Measurements from ENCODE around the gene C9orf50.
A peak's percentile ranks its signal among the peaks of the same experiment; 100 is the strongest.
"Not testable (repeated sequence)": the region's sequence is repeated elsewhere in the genome, so short reads cannot be mapped to it uniquely, and the experiment has no call there.

C9orf50 gene

GRCh38 chr9:129648092-129648763 is 27.3 kb upstream of the C9orf50 start:
- DNase-seq (ENCODE audit: low read depth), result no peak

- no peak for DNase-seq (ENCODE audit: low read depth)
Observed at GRCh38 chr9:129647635-129648034, 26.7 kb upstream of the C9orf50 start.

GRCh38 chr9:129646654-129647053 is 25.8 kb upstream of the C9orf50 start:
- DNase-seq (ENCODE audit: low read depth), result no peak

GRCh38 chr9:129646252-129646651 is 25.4 kb upstream of the C9orf50 start:
- DNase-seq (ENCODE audit: low read depth), result no peak

- DNase-seq (ENCODE audit: low read depth), result no peak
Observed at GRCh38 chr9:129644902-129645301, 24.0 kb upstream of the C9orf50 start.

GRCh38 chr9:129644365-129644764 is 23.5 kb upstream of the C9orf50 start:
- no peak for DNase-seq (ENCODE audit: low read depth)

GRCh38 chr9:129643706-129644105 is 22.8 kb upstream of the C9orf50 start:
- no peak for DNase-seq (ENCODE audit: low read depth)

- peak; percentile 95 for DNase-seq (ENCODE audit: low read depth)
Observed at GRCh38 chr9:129641750-129642585, 21.1 kb upstream of the C9orf50 start, which contains the start of gene ASB6. TSS of gene ASB6 (minus strand) at chr9:129642151. CDS start at chr9:129641999, 152 bp downstream.

GRCh38 chr9:129640871-129641749 is 20.2 kb upstream of the C9orf50 start:
- DNase-seq (ENCODE audit: low read depth), result no peak

- DNase-seq (ENCODE audit: low read depth), result no peak
Observed at GRCh38 chr9:129640086-129640870, 19.4 kb upstream of the C9orf50 start.

GRCh38 chr9:129639756-129640085 is 18.8 kb upstream of the C9orf50 start:
- no peak for DNase-seq (ENCODE audit: low read depth)

GRCh38 chr9:129639034-129639630 is 18.2 kb upstream of the C9orf50 start:
- no peak for DNase-seq (ENCODE audit: low read depth)

GRCh38 chr9:129637673-129638439 is 17.0 kb upstream of the C9orf50 start:
- no peak for DNase-seq (ENCODE audit: low read depth)

- DNase-seq (ENCODE audit: low read depth), result no peak
Observed at GRCh38 chr9:129637102-129637501, 16.2 kb upstream of the C9orf50 start.

- DNase-seq (ENCODE audit: low read depth), result not testable (repeated sequence)
Observed at GRCh38 chr9:129636343-129636742, 15.4 kb upstream of the C9orf50 start.

GRCh38 chr9:129635099-129636065 is 14.5 kb upstream of the C9orf50 start:
- no peak for DNase-seq (ENCODE audit: low read depth)

- no peak for DNase-seq (ENCODE audit: low read depth)
Observed at GRCh38 chr9:129633848-129634247, 12.9 kb upstream of the C9orf50 start.

GRCh38 chr9:129633207-129633606 is 12.3 kb upstream of the C9orf50 start:
- no peak for DNase-seq (ENCODE audit: low read depth)

- no peak for DNase-seq (ENCODE audit: low read depth)
Observed at GRCh38 chr9:129632460-129632859, 11.6 kb upstream of the C9orf50 start.

All from activated T-cell treated with anti-CD3 and anti-CD28 coated beads for 1 hour (primary cell).